GM21381 (cell line): Measurements from ENCODE around the gene ARID1A.

ENCODE experiments used
- ATAC-seq: cut with Tn5 transposase; IDR thresholded peaks from one replicate; pipeline ENCODE4 v1.9.1; 2021; ENCODE audit warnings: mild to moderate bottlenecking, moderate library complexity; ENCODE audit not compliant: unreplicated experiment

Gene ARID1A

GRCh38 chr1:26758358-26758757 lies 62.5 kb downstream of the ARID1A start:
- no peak for ATAC-seq

GRCh38 chr1:26759531-26759930 lies 63.7 kb downstream of the ARID1A start:
- ATAC-seq: no peak

DNA sequence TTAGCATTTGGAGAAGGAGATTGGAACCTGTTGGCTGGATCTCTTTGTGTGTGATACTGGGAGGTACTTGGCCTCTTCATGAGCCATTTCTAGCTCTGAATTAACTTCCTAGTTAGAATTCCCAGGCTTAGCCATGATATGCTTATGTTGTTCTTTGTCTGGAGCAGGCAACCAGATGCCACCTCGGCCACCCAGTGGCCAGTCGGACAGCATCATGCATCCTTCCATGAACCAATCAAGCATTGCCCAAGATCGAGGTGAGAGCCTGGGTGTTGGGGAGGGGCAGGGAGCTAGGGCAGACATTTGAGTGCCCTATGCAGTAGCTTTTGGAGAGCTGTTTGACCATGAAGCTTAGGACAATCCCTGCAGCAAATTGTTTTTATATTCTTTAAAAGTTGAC lies 65.4 kb downstream of the ARID1A start:
- ATAC-seq: no peak

GRCh38 chr1:26767714-26768113 lies 71.9 kb downstream of the ARID1A start:
- no peak for ATAC-seq

DNA sequence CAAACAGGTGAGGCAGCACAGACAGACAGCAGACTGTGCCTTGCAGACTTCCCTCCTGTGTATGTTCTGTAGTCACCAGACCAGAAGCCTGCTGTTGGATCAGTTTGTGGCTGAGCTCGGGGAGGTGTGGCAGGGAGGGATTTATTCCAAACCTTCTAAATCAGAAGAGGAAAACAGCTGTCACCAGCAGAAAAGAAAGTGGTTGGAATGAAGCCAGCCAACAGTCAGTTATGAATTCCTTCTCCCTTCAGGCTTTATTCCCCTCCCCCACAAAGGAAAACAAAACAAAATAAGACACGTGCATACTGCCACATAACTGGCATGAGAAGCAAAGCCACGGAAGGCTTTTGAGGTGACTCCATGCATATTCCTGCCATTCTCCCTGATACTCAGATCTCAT lies 72.9 kb downstream of the ARID1A start:
- ATAC-seq: no peak

- no peak for ATAC-seq
Observed at GRCh38 chr1:26771285-26771642, 75.4 kb downstream of the ARID1A start.

- ATAC-seq: no peak
Observed at GRCh38 chr1:26771643-26772321, 76.0 kb downstream of the ARID1A start.

- no peak for ATAC-seq
Observed at GRCh38 chr1:26772687-26773086, 76.9 kb downstream of the ARID1A start.

GRCh38 chr1:26774462-26774861 lies 78.6 kb downstream of the ARID1A start:
- ATAC-seq: no peak

GRCh38 chr1:26775666-26776065 lies 79.9 kb downstream of the ARID1A start:
- no peak for ATAC-seq

DNA sequence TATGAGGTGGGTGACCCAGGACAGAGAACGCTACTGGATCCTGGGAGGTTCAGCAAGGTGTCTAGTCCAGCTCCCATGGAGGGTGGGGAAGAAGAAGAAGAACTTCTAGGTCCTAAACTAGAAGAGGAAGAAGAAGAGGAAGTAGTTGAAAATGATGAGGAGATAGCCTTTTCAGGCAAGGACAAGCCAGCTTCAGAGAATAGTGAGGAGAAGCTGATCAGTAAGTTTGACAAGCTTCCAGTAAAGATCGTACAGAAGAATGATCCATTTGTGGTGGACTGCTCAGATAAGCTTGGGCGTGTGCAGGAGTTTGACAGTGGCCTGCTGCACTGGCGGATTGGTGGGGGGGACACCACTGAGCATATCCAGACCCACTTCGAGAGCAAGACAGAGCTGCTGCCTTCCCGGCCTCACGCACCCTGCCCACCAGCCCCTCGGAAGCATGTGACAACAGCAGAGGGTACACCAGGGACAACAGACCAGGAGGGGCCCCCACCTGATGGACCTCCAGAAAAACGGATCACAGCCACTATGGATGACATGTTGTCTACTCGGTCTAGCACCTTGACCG lies 83.4 kb downstream of the ARID1A start:
- no peak for ATAC-seq

DNA sequence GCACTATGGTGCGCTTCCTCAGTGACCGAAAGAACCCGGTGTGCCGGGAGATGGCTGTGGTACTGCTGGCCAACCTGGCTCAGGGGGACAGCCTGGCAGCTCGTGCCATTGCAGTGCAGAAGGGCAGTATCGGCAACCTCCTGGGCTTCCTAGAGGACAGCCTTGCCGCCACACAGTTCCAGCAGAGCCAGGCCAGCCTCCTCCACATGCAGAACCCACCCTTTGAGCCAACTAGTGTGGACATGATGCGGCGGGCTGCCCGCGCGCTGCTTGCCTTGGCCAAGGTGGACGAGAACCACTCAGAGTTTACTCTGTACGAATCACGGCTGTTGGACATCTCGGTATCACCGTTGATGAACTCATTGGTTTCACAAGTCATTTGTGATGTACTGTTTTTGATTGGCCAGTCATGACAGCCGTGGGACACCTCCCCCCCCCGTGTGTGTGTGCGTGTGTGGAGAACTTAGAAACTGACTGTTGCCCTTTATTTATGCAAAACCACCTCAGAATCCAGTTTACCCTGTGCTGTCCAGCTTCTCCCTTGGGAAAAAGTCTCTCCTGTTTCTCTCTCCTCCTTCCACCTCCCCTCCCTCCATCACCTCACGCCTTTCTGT lies 84.6 kb downstream of the ARID1A start:
- ATAC-seq: no peak

DNA sequence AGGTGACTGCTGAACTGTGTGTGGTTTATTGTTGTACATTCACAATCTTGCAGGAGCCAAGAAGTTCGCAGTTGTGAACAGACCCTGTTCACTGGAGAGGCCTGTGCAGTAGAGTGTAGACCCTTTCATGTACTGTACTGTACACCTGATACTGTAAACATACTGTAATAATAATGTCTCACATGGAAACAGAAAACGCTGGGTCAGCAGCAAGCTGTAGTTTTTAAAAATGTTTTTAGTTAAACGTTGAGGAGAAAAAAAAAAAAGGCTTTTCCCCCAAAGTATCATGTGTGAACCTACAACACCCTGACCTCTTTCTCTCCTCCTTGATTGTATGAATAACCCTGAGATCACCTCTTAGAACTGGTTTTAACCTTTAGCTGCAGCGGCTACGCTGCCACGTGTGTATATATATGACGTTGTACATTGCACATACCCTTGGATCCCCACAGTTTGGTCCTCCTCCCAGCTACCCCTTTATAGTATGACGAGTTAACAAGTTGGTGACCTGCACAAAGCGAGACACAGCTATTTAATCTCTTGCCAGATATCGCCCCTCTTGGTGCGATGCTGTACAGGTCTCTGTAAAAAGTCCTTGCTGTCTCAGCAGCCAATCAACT lies 85.5 kb downstream of the ARID1A start:
- no peak for ATAC-seq

DNA sequence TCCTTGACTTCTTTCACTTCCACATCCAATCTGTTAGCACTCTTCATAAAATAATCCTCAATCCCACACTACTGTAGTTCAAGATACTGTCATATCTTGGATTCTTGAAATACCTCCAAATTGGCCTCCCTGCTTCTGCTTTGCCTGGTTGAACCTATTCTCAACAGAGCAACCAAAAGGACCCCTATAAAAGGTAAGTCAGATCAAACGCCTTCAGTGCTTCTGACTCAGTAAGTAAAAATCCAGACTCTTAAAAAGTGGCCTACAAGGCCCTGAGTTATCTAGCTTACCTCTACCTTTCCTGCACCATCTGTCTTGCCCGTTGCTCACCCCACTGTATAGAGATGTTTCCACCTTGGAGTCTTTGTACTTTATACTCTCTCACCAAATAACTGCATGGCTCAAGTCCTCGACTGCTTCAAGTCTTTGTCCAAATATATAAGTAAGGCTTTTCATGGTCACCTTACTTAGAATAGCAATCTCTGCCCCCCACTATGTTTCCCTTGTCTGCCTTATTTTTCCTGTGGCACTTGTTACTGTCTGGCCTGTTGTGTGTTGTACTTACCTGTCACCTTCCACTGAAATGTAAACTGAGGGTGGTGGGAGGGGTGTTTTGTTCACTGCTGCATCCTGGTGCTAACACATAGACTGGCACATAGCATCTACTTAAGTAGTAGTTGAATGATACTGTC lies 86.9 kb downstream of the ARID1A start:
- ATAC-seq: no peak

- no peak for ATAC-seq
Observed at GRCh38 chr1:26783646-26784022, 87.8 kb downstream of the ARID1A start.

GRCh38 chr1:26784023-26784871 lies 88.4 kb downstream of the ARID1A start:
- no peak for ATAC-seq

GRCh38 chr1:26784886-26785285 lies 89.1 kb downstream of the ARID1A start:
- ATAC-seq: no peak

DNA sequence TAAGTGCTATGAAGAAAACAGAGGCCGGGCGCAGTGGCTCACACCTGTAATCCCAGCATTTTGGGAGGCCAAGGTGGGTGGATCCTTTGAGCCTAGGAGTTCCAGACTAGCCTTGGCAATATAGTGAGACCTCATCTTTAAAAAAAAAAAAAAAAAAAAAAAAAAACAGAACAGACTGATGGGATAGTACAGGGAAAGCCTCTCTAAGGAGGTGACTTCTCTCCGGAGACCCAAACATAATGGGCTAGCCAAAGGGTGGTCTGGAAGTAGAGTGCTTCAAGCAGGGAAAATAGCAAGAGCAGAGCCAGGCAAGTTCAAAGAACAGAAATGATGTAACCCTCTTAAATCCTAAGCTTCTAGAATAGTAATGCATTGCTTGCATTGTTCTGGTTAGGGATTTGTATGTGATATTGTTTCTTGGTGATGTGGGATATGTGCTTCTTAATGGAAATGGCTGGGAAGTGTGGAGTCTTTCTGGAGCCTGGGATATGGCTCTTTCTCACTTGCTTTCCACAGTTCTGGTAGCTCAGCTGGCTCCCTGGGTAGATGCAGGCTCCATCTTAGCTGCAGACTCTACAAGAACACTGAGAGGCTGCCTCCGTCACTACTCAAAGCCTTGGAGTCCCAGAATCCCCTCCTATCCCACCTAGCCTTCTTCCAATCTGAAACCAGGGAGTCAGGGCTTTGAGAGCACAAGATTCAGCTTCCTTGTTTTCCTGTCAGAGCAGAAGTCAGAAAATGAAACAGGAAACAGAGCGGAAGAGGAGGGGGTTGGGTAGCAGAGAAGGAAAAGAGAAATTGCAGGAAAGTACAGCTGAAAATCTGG lies 90.0 kb downstream of the ARID1A start:
- no peak for ATAC-seq

DNA sequence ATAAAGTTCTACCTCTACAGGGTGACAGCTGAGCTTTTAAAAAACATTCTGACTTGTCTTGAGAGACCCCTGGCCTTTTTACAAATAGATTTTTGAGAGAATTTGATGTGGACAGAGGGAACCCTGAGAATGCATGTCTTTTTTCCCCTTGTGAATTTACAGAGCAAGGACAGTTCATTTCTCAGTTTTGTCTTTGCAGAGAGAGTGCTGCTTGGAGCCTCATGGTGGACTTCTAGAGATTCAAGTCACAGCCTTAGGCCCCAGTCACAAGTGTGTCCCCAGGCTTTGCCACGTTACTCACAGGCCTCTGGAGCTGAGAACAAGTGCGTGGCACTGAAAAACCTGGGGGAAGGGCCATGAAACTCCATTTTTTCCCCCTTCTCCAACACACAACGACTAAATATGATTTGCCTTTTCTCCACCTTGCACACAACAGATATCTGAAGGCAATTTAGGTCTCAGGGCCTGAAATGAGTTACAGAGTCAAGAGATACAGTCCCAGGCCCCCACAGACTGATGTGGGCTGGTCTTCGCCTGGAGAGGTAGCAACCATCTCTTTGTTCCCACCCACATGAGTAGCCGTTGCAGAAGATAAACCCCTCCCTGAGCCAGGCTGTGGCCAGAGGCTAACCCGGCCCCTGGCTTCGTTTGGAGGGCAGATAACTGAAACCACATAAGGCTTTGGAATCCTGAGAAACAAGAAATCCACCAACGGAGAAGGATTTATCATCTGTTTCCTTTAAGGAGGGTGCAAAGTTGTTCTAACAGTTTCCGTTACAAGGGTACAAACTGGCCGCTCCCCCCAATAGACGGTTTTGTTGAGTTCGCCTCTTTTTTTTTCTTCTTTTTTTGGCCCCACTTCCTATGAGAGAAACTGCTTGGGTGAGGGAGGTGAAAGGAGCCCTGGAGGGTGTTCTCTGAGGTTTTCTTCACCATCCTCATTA lies 90.9 kb downstream of the ARID1A start:
- no peak for ATAC-seq
